ENCODE results near the gene CTNNA2. TPM values are rescaled to one million over a fixed set of nuclear protein-coding genes. Genes with fewer than 3 reads are reported as not detected.

CTNNA2 gene
- total RNA-seq, 1 donor from 2014 or later, result 3.5 TPM

- Histone ChIP-seq H3K4me3 (ENCODE audit: low read depth, low read length) (no peak overlapping the region), H3K27me3 (ENCODE audit: control insufficient read depth, insufficient read depth, low read length) (peaks cover 11% of the 10 kb centered on the region), H3K36me3 (ENCODE audit: control insufficient read depth, insufficient read depth, low read length) (no peaks in the 10 kb centered on the region)
- TF ChIP-seq CTCF (IDR thresholded peaks at IDR 0.05; ENCODE audit: insufficient read depth, low read length, poor library complexity, severe bottlenecking), result no peak
- no peak for DNase-seq (ENCODE audit: low read depth)
Observed at GRCh38 chr2:80322958-80323357, 810.1 kb downstream of the CTNNA2 start.

- DNase-seq (ENCODE audit: low read depth), result no peak
- peak; percentile 2 for TF ChIP-seq CTCF (IDR thresholded peaks at IDR 0.05; ENCODE audit: insufficient read depth, low read length, poor library complexity, severe bottlenecking)
- Histone ChIP-seq H3K27me3 (ENCODE audit: control insufficient read depth, insufficient read depth, low read length) (peaks cover 11% of the 10 kb centered on the region), H3K4me3 (ENCODE audit: low read depth, low read length) (no peak overlapping the region), H3K36me3 (ENCODE audit: control insufficient read depth, insufficient read depth, low read length) (no peaks in the 10 kb centered on the region)
Observed at GRCh38 chr2:80323610-80324009, 810.8 kb downstream of the CTNNA2 start.

GRCh38 chr2:80324525-80324924, 811.7 kb downstream of the CTNNA2 start:
- TF ChIP-seq CTCF (IDR thresholded peaks at IDR 0.05; ENCODE audit: insufficient read depth, low read length, poor library complexity, severe bottlenecking), result no peak
- H3K4me3 ChIP-seq (ENCODE audit: low read depth, low read length), result no peak overlapping the region

GRCh38 chr2:80326214-80326613, 813.4 kb downstream of the CTNNA2 start:
- no peaks in the 10 kb centered on the region for H3K36me3 ChIP-seq (ENCODE audit: control insufficient read depth, insufficient read depth, low read length)
- H3K27me3 ChIP-seq (ENCODE audit: control insufficient read depth, insufficient read depth, low read length), result peaks cover 11% of the 10 kb centered on the region
- H3K4me3 ChIP-seq (ENCODE audit: low read depth, low read length), result no peak overlapping the region
- DNase-seq (ENCODE audit: low read depth), result peak; percentile 26
- peak; percentile 35 for TF ChIP-seq CTCF (IDR thresholded peaks at IDR 0.05; ENCODE audit: insufficient read depth, low read length, poor library complexity, severe bottlenecking)

More at GRCh38 chr2:80324525-80324924, 811.7 kb downstream of the CTNNA2 start:
- DNase-seq (ENCODE audit: low read depth), result no peak
- Histone ChIP-seq H3K27me3 (ENCODE audit: control insufficient read depth, insufficient read depth, low read length) (peaks cover 11% of the 10 kb centered on the region), H3K36me3 (ENCODE audit: control insufficient read depth, insufficient read depth, low read length) (no peaks in the 10 kb centered on the region)

- DNase-seq (ENCODE audit: low read depth), result no peak
- Histone ChIP-seq H3K27me3 (ENCODE audit: control insufficient read depth, insufficient read depth, low read length) (peaks cover 11% of the 10 kb centered on the region), H3K36me3 (ENCODE audit: control insufficient read depth, insufficient read depth, low read length) (no peaks in the 10 kb centered on the region), H3K4me3 (ENCODE audit: low read depth, low read length) (no peak overlapping the region)
- no peak for TF ChIP-seq CTCF (IDR thresholded peaks at IDR 0.05; ENCODE audit: insufficient read depth, low read length, poor library complexity, severe bottlenecking)
Observed at GRCh38 chr2:80326861-80327260, 814.0 kb downstream of the CTNNA2 start.

- no peaks in the 10 kb centered on the region for H3K36me3 ChIP-seq (ENCODE audit: control insufficient read depth, insufficient read depth, low read length)
- H3K4me3 ChIP-seq (ENCODE audit: low read depth, low read length), result no peak overlapping the region
- no peak for DNase-seq (ENCODE audit: low read depth)
- H3K27me3 ChIP-seq (ENCODE audit: control insufficient read depth, insufficient read depth, low read length), result peaks cover 2% of the 10 kb centered on the region
- no peak for TF ChIP-seq CTCF (IDR thresholded peaks at IDR 0.05; ENCODE audit: insufficient read depth, low read length, poor library complexity, severe bottlenecking)
Observed at GRCh38 chr2:80328159-80328571, 815.3 kb downstream of the CTNNA2 start.
